GM12872 (cell line): Measurements from ENCODE around the gene CYTH4.

ENCODE experiments used
- TF ChIP-seq, protein P1 (sequence below): IDR thresholded peaks from 3 replicates; pipeline ENCODE4 v1.5.1; 2011; ENCODE audit warnings: low read depth, mild to moderate bottlenecking, low read length, moderate library complexity; ENCODE audit not compliant: insufficient read depth

Gene CYTH4

GRCh38 chr22:37299969-37300509, 17.7 kb downstream of the CYTH4 start:
- TF ChIP-seq, protein P1, sequence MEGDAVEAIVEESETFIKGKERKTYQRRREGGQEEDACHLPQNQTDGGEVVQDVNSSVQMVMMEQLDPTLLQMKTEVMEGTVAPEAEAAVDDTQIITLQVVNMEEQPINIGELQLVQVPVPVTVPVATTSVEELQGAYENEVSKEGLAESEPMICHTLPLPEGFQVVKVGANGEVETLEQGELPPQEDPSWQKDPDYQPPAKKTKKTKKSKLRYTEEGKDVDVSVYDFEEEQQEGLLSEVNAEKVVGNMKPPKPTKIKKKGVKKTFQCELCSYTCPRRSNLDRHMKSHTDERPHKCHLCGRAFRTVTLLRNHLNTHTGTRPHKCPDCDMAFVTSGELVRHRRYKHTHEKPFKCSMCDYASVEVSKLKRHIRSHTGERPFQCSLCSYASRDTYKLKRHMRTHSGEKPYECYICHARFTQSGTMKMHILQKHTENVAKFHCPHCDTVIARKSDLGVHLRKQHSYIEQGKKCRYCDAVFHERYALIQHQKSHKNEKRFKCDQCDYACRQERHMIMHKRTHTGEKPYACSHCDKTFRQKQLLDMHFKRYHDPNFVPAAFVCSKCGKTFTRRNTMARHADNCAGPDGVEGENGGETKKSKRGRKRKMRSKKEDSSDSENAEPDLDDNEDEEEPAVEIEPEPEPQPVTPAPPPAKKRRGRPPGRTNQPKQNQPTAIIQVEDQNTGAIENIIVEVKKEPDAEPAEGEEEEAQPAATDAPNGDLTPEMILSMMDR = no peak

DNA sequence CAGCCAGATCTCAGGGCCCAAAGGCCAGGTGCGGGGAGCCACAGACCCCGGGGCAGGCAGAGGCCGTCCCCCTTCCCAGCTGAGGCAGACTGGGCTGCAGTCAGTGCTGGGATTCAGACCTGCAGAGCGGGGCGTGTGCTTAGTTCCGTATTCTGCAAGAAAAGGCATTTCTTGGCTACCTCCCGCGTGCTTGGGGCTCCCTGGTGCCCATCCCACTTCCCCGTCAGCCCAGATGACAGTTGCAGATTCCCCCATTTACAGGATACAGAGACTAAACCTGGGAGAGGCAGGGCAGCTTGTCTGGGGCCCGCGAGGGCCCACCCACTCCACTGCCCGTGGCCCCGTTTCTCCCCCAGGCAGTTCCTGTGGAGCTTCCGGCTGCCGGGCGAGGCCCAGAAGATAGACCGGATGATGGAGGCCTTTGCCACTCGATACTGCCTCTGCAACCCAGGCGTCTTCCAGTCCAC, 18.3 kb downstream of the CYTH4 start:
- TF ChIP-seq, protein P1 = no peak

- TF ChIP-seq, protein P1 = no peak
These were observed 19.0 kb downstream of the CYTH4 start for GRCh38 chr22:37301144-37301830.

DNA sequence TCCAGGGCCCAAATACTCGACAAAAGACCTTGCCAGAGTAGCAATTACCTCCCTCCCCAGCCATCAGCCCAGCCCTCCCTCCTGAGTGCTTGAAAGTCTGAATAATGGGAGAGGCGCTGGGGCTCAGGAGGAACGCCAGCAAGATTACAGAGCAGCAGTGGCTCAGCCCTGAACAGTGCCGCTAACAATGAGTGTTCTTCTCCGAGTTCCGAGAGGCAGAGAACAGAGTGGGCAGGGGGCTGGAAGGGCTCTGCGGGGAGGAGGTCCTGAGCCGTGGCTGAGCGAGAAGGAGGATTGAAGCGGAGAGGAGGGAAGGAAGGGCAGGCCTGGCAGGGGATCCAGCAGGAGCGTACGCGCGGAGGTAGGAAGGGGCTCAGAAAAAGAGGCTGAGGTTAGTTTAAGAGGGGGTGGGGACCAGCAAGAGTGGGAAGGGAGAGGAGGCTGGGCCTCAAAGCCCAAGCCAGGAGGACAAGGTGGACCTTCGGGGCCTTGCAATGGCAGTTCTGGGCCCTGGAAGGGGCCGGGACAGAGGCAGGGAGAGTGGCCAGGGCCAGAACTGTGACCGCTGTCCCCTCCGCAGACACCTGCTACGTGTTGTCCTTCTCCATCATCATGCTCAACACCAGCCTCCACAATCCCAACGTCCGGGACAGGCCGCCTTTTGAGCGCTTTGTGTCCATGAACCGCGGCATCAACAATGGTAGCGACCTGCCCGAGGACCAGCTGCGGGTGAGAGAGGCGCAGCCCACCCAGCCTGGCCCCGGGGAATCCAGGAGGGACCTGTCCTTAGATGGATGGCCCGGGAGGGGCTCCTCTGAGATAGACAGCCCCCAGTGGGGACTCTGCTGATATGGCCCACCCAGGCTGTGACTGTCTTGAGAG, 20.6 kb downstream of the CYTH4 start:
- TF ChIP-seq, protein P1 = no peak

- TF ChIP-seq, protein P1 = no peak
These were observed 21.5 kb downstream of the CYTH4 start for GRCh38 chr22:37303821-37304274.

GRCh38 chr22:37304595-37305343, 22.5 kb downstream of the CYTH4 start:
- TF ChIP-seq, protein P1 = no peak
